Stimulated activated CD4-positive, alpha-beta T cell treated with anti-CD3 and anti-CD28 coated beads, TNF-alpha, amount 100 ng/mL, for 48 hours (primary cell): ENCODE results near the gene LRRC40.
A peak's percentile ranks its signal among the peaks of the same experiment; 100 is the strongest.
"Not testable (repeated sequence)": the region's sequence is repeated elsewhere in the genome, so short reads cannot be mapped to it uniquely, and the experiment has no call there.

ENCODE experiments used
- DNase-seq, 3 donors: peaks; one replicate each; pipeline ENCODE4 v3.0.0-alpha.2; 2020; ENCODE audit warnings: low read depth in 3 of 3

LRRC40 gene

DNA sequence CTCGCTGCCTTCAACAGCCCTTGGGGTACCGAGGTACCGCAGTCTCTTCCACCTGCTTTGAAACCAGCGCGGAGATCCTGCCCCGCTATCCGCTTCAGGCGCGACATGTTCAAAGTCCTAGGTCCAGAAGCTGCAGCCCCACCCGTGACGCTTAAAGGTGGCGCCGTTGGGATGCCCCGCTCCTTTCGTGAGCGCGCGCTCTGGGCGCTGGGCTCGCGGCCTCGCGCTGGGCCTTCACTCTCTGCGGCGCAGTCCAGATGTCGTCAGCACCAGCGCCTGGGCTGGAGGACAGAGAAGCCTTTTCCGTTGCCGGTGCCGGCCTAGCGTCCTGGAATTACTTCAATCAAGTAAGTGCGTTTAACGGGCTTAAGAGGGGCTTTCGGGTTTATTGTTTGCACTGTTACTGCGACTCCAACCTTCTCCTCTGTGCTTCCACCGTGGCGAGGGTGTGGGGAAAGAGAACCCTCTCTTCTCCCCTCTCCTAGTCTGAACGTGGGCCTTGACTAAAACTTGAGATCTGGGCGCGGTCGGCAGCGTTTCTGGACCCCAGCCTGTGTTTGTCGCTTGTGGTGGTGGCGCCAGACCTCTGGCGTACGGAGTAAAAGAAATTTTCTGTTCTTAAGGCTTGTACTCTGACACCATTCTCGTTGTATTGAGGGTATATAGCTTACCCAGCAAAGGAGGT is at the start of gene LRRC40:
Gene LRRC40 (minus strand): TSS at position 146 of the 685 bp plus-strand sequence. CDS start 39 bp downstream, at position 107.
- peak; percentile 86 to 93 (median 91) for DNase-seq

DNA sequence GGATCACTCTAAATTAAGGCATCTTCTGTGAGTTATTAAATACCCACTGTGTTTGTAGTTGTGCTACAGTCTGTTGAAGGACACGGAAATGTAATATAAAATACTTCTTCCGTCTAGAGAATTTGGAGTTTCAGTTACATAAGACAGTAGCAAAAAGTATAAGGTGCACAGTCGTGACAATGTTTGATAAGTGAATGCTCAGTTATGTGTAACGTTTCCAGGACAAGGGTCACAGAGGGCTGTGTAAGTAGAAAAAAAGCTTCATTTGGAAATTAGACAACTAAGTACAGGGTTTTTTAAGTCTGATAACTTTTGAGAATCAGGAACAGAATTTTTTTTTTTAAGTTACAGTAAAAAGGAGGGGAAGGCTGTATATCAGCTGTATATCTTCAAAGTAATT is 43.4 kb upstream of the LRRC40 start:
- DNase-seq, result no peak

DNA sequence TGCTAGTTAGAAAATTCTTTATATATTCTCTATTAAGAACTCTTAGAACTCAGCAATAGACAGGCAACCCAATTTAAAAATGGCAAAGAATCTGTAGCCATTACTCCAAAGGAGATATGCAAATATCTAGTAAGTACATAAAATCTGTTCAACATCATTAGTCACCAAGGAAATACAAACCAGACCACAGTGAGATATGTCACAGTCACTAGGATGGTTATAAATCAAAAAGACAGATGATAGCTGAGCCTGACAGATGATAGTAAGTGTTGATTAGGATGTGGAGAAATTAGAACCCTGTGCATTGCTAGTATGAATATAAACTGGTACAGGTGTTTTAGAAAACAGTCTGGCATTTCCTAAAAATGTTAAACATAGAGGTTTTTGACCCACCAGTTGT is 42.4 kb upstream of the LRRC40 start:
- DNase-seq, result no peak

DNA sequence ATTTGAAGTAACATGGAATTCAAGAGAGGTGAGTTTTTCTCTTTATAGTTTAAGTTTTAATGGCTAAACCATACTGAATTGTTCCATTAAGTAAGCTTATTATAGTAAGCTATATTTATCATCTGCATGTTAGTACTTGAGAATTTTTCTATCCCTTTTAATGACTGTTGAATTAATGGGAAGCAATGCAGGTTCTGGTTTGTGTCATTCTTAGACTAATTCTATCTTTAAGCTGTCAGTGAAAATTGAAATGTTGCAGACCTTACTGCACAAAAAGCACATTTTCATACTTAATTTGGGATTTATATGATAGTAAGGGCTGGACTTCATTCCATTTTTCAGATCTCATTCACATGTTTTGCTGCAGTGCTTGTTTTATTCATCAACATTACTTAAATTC is 41.7 kb upstream of the LRRC40 start:
- DNase-seq, result no peak

DNA sequence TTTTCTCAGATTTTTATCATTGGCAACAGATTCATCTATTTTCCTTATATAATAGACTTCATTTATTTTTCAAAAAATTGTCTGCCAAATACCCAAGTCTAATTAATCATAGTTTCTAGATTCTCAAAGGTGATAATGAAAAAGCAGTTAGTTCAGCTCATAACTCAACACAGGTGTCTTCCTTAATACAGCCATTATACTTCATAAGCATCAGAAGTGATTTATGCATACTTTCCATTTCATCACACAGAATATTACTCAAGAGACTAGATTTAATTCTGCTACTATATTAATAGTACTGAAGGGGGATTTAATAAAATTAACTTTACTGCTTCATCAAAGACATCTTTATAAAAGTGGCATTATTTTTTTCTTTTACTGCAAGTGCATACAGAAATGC is 34.6 kb upstream of the LRRC40 start:
- DNase-seq, result no peak

DNA sequence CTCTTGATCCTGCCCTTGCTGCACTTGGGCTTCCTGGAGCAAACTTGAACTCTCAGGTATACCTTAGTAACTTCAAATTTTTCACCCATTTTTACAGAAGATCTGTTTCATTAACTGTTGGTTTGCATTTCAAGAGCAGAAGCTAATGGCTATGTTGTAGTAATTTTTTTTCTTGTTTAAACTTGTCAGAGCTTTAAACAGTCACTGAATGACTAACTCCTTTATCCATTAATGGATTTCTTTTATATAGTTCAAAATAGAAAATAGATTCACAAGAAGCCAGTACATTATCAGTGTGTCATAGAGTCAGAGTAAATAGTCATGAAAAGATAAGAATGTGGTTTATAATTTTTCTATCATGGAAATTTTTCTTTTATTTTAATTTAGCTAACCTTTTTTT is 29.4 kb upstream of the LRRC40 start:
- no peak for DNase-seq

DNA sequence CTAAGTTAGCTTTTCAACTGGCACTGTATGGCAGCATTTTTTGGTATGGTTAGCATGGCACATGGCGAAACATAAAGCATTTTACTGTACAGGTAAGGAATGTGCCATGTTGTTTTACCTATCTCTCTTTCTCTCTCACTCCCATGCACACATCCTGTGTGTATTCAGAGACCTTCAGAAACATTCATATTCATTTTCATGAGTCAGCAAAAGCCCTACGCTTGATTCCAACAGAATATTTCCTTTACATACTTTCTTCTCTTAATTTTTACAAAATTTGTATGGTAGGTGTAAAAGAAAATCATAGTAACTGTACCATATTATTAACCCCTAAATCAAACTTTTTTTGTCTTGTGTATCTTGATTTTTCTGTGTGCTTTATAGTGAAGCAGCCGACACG is 26.1 kb upstream of the LRRC40 start:
- DNase-seq, result no peak

DNA sequence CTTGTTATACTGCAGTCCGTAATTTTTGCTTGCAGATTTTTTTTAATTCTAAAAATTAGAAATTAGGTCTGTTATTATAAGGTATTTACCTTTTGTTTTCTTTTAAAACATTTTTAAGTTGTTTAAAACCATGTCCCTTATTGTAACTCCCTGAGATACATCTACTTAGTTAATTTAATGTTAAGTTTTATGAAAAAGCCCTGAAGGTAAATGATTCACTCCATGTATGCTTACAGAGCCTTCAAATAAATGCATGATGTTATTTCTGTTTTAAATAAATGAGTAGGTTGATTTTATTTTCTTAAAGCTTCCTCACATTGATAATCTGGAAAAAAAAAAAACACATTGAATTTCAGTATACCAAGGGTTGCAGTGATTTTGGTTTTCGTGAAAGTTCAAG is 23.3 kb upstream of the LRRC40 start:
- no peak for DNase-seq

DNA sequence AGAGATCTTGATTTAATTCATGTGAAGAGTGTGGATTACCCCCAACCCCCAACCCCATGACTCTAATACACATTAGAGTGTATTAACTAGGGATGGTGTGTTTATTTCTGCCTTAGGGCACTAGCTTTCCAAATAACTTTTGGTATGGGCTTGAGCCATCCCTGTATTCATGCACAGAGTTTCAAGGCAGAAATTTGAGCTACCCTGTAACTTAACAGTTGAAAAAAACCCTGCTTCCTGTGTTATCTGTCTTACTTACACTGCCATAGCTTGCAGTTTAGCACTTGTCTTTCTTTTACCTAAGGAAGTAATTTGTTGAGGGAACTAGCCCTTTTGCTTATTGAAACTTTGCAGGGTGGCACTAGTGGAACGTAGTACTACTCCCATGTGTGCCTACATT is 22.1 kb upstream of the LRRC40 start:
- no peak for DNase-seq

DNA sequence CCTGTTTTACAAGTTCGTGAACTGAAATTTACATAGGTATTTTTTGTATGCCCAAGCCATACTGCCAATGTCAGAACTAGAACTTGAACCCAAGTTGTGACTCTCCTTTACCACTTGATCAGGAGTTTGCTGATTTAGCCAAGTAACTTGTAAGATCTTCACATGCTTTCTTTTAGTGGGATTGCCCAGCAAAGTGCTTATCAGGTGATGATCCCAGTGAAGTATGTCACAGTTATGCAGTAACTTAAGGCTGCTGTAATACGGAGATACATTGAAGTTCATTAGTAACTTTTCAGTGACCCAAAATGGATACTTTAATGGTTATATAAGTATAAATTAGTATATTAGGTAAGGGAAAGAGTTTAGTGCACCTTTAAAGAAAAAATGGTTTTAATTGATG is 19.6 kb upstream of the LRRC40 start:
- DNase-seq, result no peak

DNA sequence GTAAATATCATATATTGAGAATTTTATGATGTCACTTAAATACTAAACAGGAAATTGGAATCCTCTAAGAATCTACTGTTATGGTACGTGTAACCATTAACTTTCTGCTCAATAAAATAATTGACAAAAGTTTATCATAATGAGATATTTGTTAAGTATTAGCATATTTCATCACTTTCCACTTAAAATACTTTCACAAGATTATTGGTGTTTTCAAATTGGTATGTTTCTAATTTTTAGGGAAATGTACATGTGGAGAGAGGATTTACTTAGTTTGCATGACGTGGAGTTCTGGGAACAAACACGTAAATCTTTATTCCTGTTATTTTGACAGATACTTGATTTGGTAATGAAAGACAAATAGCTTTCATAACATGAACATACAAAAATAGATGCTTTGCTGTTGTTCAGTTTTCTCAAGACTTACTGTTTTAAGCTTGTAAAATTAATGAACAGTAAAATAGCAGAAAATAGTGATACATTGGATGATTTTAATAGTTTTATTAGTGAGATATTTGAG is 17.4 kb upstream of the LRRC40 start:
- no peak for DNase-seq

DNA sequence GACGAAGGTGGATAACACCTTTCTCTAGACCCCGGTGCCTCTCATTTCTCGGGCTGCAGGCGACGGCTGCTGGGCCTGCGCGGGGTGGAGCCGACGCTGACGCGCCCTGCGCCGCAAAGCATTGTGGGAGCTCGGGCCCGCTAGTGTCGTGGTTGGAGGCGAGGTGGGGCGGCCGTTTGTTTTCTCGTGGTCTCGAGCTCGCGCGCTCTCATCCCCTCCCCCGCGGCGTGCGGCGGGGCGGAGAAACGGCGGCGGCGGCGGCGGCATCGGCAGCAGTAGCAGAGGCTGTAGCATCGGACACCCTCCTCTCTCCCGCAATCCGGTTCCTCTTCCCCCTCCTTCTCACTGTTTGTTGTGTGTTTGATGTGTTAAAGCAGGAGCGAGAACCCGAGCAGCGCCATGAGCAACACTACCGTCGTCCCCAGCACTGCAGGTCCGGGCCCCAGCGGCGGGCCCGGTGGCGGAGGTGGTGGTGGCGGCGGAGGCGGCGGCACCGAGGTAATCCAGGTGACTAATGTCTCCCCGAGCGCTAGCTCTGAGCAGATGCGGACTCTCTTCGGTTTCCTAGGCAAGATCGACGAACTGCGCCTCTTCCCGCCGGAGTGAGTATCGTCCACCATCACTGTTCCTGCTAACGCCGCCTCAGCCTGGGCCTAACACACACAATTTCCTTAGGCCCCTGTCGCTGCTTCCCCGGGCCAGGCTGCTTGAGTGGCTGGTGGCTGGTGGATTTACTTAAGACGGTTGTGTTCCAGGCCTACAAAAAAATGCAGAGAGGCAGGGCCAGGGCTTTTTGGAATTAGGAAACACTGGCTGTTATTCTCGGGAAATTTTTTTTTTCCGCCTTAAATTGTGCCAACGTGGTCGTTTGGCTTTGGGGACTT is 16.1 kb upstream of the LRRC40 start, which contains the start of gene SRSF11:
Gene SRSF11 (plus strand): TSS at position 143 of the 884 bp plus-strand sequence. CDS start 257 bp downstream, at position 400.
- DNase-seq, result peak; percentile 93 to 95 (median 94)

DNA sequence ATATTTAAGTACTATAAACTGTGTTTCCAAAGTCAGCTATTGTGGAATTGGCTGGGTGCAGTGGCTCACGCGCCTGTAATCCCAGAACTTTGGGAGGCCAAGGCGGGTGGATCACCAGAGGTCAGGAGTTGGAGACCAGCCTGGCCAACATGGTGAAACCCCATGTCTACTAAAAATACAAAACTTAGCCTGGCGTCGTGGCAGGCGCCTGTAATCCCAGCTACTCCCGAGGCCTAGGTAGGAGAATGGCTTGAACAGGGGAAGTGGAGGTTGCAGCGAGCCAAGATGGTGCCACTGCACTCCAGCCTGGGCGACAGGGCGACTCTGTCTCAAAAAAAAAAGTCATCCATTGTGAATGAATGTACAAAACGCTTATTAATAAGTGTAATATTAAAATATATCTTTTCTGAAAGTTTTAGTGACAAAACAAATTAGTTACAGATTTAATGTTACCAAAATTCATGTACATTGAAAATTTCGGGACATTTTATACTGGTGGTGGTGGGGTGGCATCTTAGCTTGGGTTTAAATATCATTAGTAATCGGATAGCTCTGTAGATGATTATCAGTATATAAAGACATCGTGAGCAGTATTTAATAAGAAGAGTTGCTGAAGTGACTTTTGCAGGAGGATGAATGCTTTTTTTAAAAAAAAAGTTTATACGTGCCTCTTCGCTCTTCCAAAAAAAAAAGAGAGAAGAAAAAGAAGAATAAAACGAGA is 15.3 kb upstream of the LRRC40 start:
- no peak for DNase-seq

DNA sequence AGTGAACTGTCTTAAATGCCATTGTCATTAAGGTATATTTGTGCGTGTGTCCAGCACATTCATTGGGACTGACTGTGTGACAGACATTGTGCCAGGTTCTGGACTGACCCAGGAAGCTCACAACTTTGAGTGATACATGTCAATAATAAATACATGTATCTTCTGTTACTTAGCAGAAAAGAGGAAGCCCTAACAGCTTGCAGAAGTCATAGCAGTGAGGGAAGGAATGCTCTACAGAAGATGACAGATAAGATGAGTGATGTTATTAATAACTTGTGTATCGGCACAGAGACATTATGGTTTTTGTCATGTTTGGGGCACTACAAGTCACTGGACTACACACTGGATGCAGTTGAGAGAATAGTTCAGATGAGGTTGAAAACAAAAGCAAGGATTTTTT is 14.6 kb upstream of the LRRC40 start:
- no peak for DNase-seq

DNA sequence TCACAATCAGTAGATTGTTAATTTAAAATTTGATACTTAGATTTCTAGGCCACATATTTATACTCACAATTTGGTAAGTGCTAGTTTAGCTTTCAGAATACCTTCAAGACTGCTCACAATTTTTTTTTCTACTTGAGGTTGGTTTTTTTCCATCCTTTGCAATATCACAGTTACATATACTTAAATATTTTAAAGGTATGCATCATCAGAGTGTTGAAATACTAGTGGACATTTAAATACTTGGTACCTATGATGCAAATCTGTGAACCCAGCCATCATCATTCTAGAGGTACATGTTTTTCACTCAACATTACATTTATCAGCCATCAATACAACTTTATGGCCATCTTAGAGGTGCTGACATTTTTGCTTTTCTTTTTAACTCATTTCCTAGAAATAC is 6.2 kb upstream of the LRRC40 start:
- DNase-seq, result no peak

DNA sequence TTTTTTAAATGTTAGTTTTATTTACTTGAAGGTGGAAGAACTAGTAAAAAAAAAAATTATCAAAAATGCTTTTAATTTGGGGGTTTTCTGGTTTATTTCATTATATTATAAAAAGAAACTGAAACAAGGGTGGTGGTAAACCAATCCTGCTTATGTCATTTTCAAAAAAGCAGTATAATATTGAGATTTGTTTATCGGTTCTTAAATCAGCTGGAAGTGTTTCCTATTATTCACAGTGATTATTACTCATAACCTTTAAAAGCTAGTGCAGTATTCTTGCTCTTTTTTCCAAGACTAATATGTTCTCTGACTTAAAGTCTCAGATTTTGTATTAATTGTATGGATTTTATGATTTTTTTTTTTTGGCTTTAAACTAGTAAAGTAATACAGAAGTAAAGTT is 5.4 kb upstream of the LRRC40 start:
- no peak for DNase-seq

DNA sequence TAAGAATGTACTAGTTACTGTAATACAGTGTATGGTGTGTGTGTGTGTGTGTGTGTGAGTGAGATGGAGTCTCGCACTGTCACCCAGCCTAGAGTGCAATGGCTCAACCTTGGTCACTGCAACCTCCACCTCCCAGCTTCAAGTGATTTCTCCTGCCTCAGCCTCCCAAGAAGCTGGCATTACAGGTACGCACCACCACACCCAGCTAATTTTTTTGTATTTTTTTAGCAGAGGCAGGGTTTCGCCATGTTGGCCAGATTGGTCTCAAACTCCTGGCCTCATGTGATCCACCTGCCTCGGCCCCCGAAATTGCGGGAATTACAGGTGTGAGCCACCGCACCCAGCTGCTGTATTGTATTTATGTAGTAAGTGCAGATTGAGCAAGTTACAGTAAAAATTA is 2.9 kb upstream of the LRRC40 start:
- DNase-seq, result no peak

DNA sequence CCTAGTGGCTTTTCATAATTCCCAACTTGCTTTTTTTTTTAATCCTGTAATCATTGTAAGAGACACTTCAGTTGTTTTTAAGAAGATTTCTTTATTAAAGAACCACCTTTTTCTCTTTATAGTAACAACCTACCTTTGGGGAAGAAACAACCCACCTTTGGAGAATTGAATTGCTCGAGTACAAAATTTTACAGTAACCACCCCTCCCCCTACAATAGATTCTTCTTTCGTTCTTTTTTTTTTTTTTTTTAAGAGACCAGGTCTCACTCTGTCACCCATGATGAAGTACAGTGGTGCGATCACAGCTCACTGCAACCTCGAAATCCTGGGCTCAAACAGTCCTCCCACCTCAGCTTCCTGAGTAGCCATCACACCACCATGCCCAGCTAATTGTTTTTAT is 2.1 kb upstream of the LRRC40 start:
- no peak for DNase-seq

DNA sequence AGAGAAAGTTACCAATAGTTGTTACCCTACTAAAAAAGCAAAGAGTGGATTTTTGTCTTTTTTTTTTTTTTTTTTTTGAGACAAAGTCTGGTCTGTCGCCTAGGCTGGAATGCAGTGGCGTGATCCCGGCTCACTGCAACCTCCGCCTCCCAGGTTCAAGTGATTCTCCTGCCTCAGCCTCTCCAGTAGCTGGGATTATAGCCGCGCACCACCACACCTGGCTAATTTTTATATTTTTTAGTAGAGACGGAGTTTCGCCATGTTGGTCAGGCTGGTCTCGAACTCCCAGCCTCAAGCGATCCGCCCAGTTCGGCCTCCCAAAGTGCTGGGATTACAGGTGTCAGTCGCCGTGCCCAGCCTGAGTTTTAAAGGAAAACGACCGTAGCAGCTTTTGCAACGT is 1.5 kb upstream of the LRRC40 start:
- not testable (repeated sequence) for DNase-seq

DNA sequence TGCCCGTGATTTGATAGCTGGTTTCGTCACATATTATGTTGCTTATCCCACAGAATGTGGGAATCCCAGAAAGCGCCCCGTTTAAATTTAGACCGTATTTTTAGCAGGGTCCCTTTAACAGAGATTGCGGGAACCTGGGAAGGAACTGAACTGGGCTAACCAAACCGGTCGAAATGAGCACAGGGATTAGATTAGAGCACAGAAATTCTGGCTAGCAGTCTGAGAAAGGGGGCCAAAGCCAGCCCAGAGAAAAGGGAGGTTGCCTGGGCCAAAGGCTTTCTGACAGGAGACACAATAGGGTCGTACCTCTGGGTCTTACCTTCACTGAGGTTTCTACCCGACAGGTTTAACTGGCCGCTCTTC is 327 bp downstream of the LRRC40 start:
- no peak for DNase-seq

DNA sequence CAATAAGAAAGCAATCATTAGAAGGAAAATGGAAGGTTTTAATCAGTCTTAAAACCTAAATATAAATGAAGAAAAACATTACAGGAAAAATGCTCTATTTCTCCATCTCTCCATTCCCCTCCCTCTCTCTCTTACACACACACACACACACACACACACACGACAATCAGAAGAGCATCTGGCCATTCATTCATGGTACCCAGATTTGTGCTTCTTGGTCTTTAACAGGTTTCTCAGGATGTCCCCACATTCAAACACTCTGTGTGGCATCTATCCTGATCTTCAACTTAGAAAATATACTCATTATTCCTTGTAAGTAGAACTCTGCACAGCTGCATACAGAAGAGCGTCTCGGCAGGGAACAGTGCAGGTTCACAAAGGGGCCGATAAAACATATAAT is 779 bp downstream of the LRRC40 start:
- no peak for DNase-seq

DNA sequence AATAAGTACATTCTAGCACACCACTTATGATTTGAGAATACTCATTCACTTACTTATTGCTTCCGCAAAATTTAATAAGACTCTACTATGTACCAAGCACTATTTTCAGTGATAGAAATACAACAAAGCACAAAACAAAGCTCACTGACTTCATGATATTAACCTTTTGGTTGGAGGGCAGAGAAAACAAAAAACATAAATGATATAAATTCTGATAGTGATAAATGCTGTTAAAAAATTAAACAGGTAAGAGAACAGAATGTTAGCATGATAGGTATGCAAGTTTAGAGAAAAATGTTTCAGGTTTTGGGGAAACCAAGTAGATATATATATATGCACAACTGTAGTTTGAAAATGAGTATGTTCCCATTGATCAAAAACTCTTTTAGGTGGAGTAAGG is 1.2 kb downstream of the LRRC40 start:
- no peak for DNase-seq
